HCT116 (cell line): ENCODE data around the gene IGSF9B. TPM values are rescaled to one million over a fixed set of nuclear protein-coding genes. Genes with fewer than 3 reads are reported as not detected.

Experiments used
- ATAC-seq: fragments of 200-7000 bp; cut with Tn5 transposase; 2 replicates; pipeline ENCODE4 v1.9.1; 2020; ENCODE audit warnings: mild to moderate bottlenecking, moderate library complexity
- BruUV-seq: library from RNA; stranded (reverse); fragments of 400-500 nt; replicated peaks from 2 replicates; lab custom pipeline; 2021; lab: Mats Ljungman, UMichigan
- CTCF ChIA-PET: fragments of 300-600 bp; sonication (Branson Sonifier 250); formaldehyde crosslinking; loops from one replicate; lab custom pipeline; 2021; ENCODE audit warnings: antibody characterized with exemption; lab: Charles Lee
- POLR2A ChIA-PET: fragments of 300-600, 350-600 bp; sonication (Branson Sonifier 250); formaldehyde crosslinking; loops from one replicate; lab custom pipeline; 2021; ENCODE audit warnings: antibody characterized with exemption; lab: Charles Lee
- RAD21 ChIA-PET, 2 experiments: fragments of 300-600 bp; sonication (Branson Sonifier 250); formaldehyde crosslinking; loops; one replicate each; lab custom pipeline; 2023; ENCODE audit warnings: low total read pairs in 2 of 2; ENCODE audit not compliant: uncharacterized antibody in 2 of 2, unreplicated experiment in 2 of 2, low non-redundant PET in 1 of 2; lab: Charles Lee
- DNase-seq: peaks from one replicate; pipeline ENCODE4 v3.0.0-alpha.2; 2010; ENCODE audit warnings: low read depth, low spot score
- H2AFZ ChIP-seq: fragments of 200-600 bp; shearing (Covaris generic), sonication (generic); 2 replicates; pipeline ENCODE4 v1.6.1; 2017; ENCODE audit warnings: low read depth, mixed run types, mixed read lengths, antibody characterized with exemption, low read length; ENCODE audit not compliant: poor library complexity, severe bottlenecking
- H3K27ac ChIP-seq: 2 replicates; pipeline ENCODE4 v1.5.1; 2012; ENCODE audit warnings: low read depth, low read length
- H3K27me3 ChIP-seq: fragments of 200-600 bp; sonication (generic); 2 replicates; pipeline ENCODE4 v1.6.1; 2016; ENCODE audit warnings: mixed run types, low read length, mixed read lengths; ENCODE audit not compliant: insufficient read depth
- H3K36me3 ChIP-seq, 2 experiments: fragments of 200-500 bp in 1 of 2; fragments of 200-600 bp in 1 of 2; sonication (Bioruptor generic) in 1 of 2; sonication (generic) in 1 of 2; 2 replicates each; pipeline versions ENCODE4 v1.5.1 to v1.6.1; 2014 to 2016; ENCODE audit warnings: low read length in 2 of 2, inconsistent platforms in 1 of 2, mixed read lengths in 1 of 2, mixed run types in 1 of 2; ENCODE audit not compliant: insufficient read depth in 2 of 2, control insufficient read depth in 1 of 2
- H3K4me1 ChIP-seq, 2 experiments: fragments of 200-600 bp in 1 of 2; sonication (generic) in 1 of 2; 2 replicates each; pipeline versions ENCODE4 v1.5.1 to v1.6.1; 2012 to 2017; ENCODE audit warnings: low read length in 2 of 2, inconsistent platforms in 1 of 2, mild to moderate bottlenecking in 1 of 2, mixed read lengths in 1 of 2, mixed run types in 1 of 2, moderate library complexity in 1 of 2; ENCODE audit not compliant: insufficient read depth in 2 of 2, control insufficient read depth in 1 of 2
- H3K4me2 ChIP-seq: fragments of 200-600 bp; sonication (generic); 2 replicates; pipeline ENCODE4 v1.6.1; 2017; ENCODE audit warnings: mixed run types, low read length, mixed read lengths
- H3K4me3 ChIP-seq, 2 experiments: fragments of 200-600 bp in 1 of 2; sonication (generic) in 1 of 2; replicated peaks in 1 of 2; 2 replicates each; pipeline ENCODE4 v1.5.1; 2011 to 2016; ENCODE audit warnings: low read length in 2 of 2, control low read depth in 1 of 2, low read depth in 1 of 2, mild to moderate bottlenecking in 1 of 2, mixed read lengths in 1 of 2, mixed run types in 1 of 2
- H3K79me2 ChIP-seq: fragments of 200-600 bp; sonication (generic); 2 replicates; pipeline ENCODE4 v1.6.1; 2017; ENCODE audit warnings: mild to moderate bottlenecking, mixed run types, low read length, moderate library complexity, mixed read lengths; ENCODE audit not compliant: insufficient read depth
- H3K9ac ChIP-seq: fragments of 200-600 bp; sonication (generic); 2 replicates; pipeline ENCODE4 v1.6.1; 2016; ENCODE audit warnings: low read length, mixed read lengths
- H3K9me2 ChIP-seq: fragments of 200-600 bp; sonication (generic), shearing (Covaris generic); 2 replicates; pipeline ENCODE4 v1.6.1; 2017; ENCODE audit warnings: mixed run types, mild to moderate bottlenecking, moderate library complexity; ENCODE audit not compliant: insufficient read depth
- H3K9me3 ChIP-seq, 2 experiments: fragments of 200-500 bp in 1 of 2; fragments of 200-600 bp in 1 of 2; sonication (Bioruptor generic) in 1 of 2; sonication (generic) in 1 of 2; 2 replicates each; pipeline ENCODE4 v1.6.1; 2014 to 2017; ENCODE audit warnings: low read length in 2 of 2, mixed read lengths in 2 of 2, inconsistent platforms in 1 of 2, low read depth in 1 of 2, mild to moderate bottlenecking in 1 of 2, mixed run types in 1 of 2, moderate library complexity in 1 of 2; ENCODE audit not compliant: control insufficient read depth in 1 of 2, insufficient read depth in 1 of 2
- H4K20me1 ChIP-seq: fragments of 200-600 bp; sonication (generic), shearing (Covaris generic); 2 replicates; pipeline ENCODE4 v1.6.1; 2017; ENCODE audit warnings: mixed run types, mild to moderate bottlenecking, moderate library complexity; ENCODE audit not compliant: insufficient read depth
- ATF3 ChIP-seq: IDR thresholded peaks from 2 replicates; pipeline ENCODE4 v1.6.1; 2012
- CBX3 ChIP-seq: IDR thresholded peaks from 2 replicates; pipeline ENCODE4 v1.6.1; 2012; ENCODE audit warnings: low read depth
- CEBPB ChIP-seq: IDR thresholded peaks from 2 replicates; pipeline ENCODE4 v1.6.1; 2012; ENCODE audit warnings: low read depth
- ELF1 ChIP-seq: IDR thresholded peaks from 2 replicates; pipeline ENCODE4 v1.6.1; 2012; ENCODE audit warnings: low read depth, borderline replicate concordance
- EZH2 ChIP-seq: fragments of 200-600 bp; sonication (generic); IDR thresholded peaks from 2 replicates; pipeline ENCODE4 v1.6.1; 2017; ENCODE audit warnings: antibody characterized with exemption, mixed run types
- FOSL1 ChIP-seq: IDR thresholded peaks from 2 replicates; pipeline ENCODE4 v1.6.1; 2012; ENCODE audit warnings: low read depth
- POLR2A ChIP-seq: IDR thresholded peaks from 2 replicates; pipeline ENCODE4 v1.7.0; 2011; ENCODE audit warnings: borderline replicate concordance; ENCODE audit not compliant: insufficient read depth, insufficient read length; ENCODE audit errors: extremely low read depth
- RAD21 ChIP-seq: IDR thresholded peaks from 2 replicates; pipeline ENCODE4 v1.6.1; 2012; ENCODE audit warnings: low read depth, mild to moderate bottlenecking
- SIN3A ChIP-seq: IDR thresholded peaks from 2 replicates; pipeline ENCODE4 v1.6.1; 2012; ENCODE audit warnings: low read depth
- TCF7L2 ChIP-seq: IDR thresholded peaks from 2 replicates; pipeline ENCODE4 v1.7.0; 2011; ENCODE audit warnings: borderline replicate concordance, inconsistent platforms; ENCODE audit not compliant: insufficient read depth, insufficient read length; ENCODE audit errors: extremely low read depth
- YY1 ChIP-seq: IDR thresholded peaks from 2 replicates; pipeline ENCODE4 v1.6.1; 2011; ENCODE audit warnings: low read length, low read depth, moderate library complexity, mild to moderate bottlenecking; ENCODE audit not compliant: insufficient replicate concordance; ENCODE audit errors: extremely low read depth
- ZFX ChIP-seq: fragments of 450-650 bp; IDR thresholded peaks from 2 replicates; pipeline ENCODE4 v1.6.1; 2017
- intact Hi-C: fragments of 100-400 bp; cut with micrococcal nuclease; formaldehyde crosslinking; loops from 2 replicates; pipeline ENCODE4 v1.10.0; 2022
- total RNA-seq: library from RNA; stranded (reverse); gene quantifications from one replicate; pipeline ENCODE4 v1.2.1, GENCODE V29; 2021; ENCODE audit not compliant: unreplicated experiment
- TF ChIP-seq, protein P1 (sequence below): IDR thresholded peaks from 2 replicates; pipeline ENCODE4 v1.6.1; 2012
- TF ChIP-seq, protein P2 (sequence below), 3 experiments: fragments of 200-600 bp in 1 of 3; sonication (generic) in 1 of 3; IDR thresholded peaks in 2 of 3; conservative IDR thresholded peaks in 1 of 3; 2 replicates each; pipeline ENCODE4 v1.5.1; 2012 to 2017; ENCODE audit warnings: low read depth in 2 of 3, low read length in 2 of 3, antibody characterized with exemption in 1 of 3, borderline replicate concordance in 1 of 3, control low read depth in 1 of 3, mild to moderate bottlenecking in 1 of 3, mixed read lengths in 1 of 3, mixed run types in 1 of 3, moderate library complexity in 1 of 3; ENCODE audit not compliant: insufficient read depth in 1 of 3

IGSF9B gene
- total RNA-seq, 1 experiment from 2014 or later, result 12.4 TPM

- no peak overlapping the region for H3K9ac ChIP-seq
- H3K9me3 ChIP-seq, result no peaks in the 10 kb centered on the region
- ChIA-PET POLR2A (no interaction called here), RAD21 (interaction anchor here (1.6 to 1.8 kb wide), 2 partner anchors 122 kb away, joined by 4 to 8 read pairs; no protein-coding TSS in a partner anchor), CTCF (interaction anchor here (1.1 to 2.7 kb wide), 6 partner anchors 31 to 211 kb away, joined by 3 to 21 read pairs (median 7); no protein-coding TSS in a partner anchor)
- no peaks in the 10 kb centered on the region for H4K20me1 ChIP-seq
- H3K27ac ChIP-seq, result no peak overlapping the region
- DNase-seq, result no peak
- no peaks in the 10 kb centered on the region for H3K79me2 ChIP-seq
- ATAC-seq, result no peak
- no peaks in the 10 kb centered on the region for H3K27me3 ChIP-seq
- peaks cover 0 to 11% of the 10 kb centered on the region in 2 experiments; a peak in 2 of 4 replicates for H3K4me1 ChIP-seq
- H3K4me3 ChIP-seq, result no peak overlapping the region
- H3K9me2 ChIP-seq, result no peaks in the 10 kb centered on the region
- intact Hi-C loops, result loop anchor here (5.0 to 10.0 kb wide), 2 partner anchors 124 to 326 kb away; partner anchors contain the start of genes ACAD8 and THYN1
- H2AFZ ChIP-seq, result no peak overlapping the region
- BruUV-seq, result no TSS peak
- H3K36me3 ChIP-seq, result 0 out of 4 replicates have a peak, but pooled peaks cover 0 to 6% of the 10 kb centered on the region in 2 experiments
- no peak overlapping the region for H3K4me2 ChIP-seq
- TF ChIP-seq EZH2, result no peak
- TF ChIP-seq ATF3, result no peak
- no peak for TF ChIP-seq YY1
- TF ChIP-seq TCF7L2, result no peak
- TF ChIP-seq, protein P1, sequence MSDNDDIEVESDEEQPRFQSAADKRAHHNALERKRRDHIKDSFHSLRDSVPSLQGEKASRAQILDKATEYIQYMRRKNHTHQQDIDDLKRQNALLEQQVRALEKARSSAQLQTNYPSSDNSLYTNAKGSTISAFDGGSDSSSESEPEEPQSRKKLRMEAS, result no peak
- TF ChIP-seq ELF1, result no peak
- no peak for TF ChIP-seq RAD21
- TF ChIP-seq, protein P2, sequence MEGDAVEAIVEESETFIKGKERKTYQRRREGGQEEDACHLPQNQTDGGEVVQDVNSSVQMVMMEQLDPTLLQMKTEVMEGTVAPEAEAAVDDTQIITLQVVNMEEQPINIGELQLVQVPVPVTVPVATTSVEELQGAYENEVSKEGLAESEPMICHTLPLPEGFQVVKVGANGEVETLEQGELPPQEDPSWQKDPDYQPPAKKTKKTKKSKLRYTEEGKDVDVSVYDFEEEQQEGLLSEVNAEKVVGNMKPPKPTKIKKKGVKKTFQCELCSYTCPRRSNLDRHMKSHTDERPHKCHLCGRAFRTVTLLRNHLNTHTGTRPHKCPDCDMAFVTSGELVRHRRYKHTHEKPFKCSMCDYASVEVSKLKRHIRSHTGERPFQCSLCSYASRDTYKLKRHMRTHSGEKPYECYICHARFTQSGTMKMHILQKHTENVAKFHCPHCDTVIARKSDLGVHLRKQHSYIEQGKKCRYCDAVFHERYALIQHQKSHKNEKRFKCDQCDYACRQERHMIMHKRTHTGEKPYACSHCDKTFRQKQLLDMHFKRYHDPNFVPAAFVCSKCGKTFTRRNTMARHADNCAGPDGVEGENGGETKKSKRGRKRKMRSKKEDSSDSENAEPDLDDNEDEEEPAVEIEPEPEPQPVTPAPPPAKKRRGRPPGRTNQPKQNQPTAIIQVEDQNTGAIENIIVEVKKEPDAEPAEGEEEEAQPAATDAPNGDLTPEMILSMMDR (IDR thresholded peaks at IDR 0.05 in 2 of 3, conservative IDR thresholded peaks at IDR 0.05 in 1 of 3; ENCODE audit: borderline replicate concordance in 1 of 3, insufficient read depth in 1 of 3, low read depth in 2 of 3, low read length in 2 of 3), result no peak
- TF ChIP-seq SIN3A, result no peak
- TF ChIP-seq FOSL1, result no peak
- TF ChIP-seq ZFX, result no peak
- no peak for TF ChIP-seq CEBPB
- TF ChIP-seq CBX3, result no peak
- no peak for TF ChIP-seq POLR2A
Measured at GRCh38 chr11:133928628-133929059, 28.1 kb downstream of the IGSF9B start.
